Measurements from ENCODE around the gene SELENOP.
"Not testable (repeated sequence)": the region's sequence is repeated elsewhere in the genome, so short reads cannot be mapped to it uniquely, and the experiment has no call there.

SELENOP gene, protein sequence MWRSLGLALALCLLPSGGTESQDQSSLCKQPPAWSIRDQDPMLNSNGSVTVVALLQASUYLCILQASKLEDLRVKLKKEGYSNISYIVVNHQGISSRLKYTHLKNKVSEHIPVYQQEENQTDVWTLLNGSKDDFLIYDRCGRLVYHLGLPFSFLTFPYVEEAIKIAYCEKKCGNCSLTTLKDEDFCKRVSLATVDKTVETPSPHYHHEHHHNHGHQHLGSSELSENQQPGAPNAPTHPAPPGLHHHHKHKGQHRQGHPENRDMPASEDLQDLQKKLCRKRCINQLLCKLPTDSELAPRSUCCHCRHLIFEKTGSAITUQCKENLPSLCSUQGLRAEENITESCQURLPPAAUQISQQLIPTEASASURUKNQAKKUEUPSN

GRCh38 chr5:42811591-42812446 is at the start of gene SELENOP:
SELENOP (minus strand) TSS chr5:42811892; CDS start chr5:42808353, 3,539 bp downstream.
- peak; percentile 50 for DNase-seq

GRCh38 chr5:42858687-42859086 is 47.0 kb upstream of the SELENOP start:
- DNase-seq: no peak

DNA sequence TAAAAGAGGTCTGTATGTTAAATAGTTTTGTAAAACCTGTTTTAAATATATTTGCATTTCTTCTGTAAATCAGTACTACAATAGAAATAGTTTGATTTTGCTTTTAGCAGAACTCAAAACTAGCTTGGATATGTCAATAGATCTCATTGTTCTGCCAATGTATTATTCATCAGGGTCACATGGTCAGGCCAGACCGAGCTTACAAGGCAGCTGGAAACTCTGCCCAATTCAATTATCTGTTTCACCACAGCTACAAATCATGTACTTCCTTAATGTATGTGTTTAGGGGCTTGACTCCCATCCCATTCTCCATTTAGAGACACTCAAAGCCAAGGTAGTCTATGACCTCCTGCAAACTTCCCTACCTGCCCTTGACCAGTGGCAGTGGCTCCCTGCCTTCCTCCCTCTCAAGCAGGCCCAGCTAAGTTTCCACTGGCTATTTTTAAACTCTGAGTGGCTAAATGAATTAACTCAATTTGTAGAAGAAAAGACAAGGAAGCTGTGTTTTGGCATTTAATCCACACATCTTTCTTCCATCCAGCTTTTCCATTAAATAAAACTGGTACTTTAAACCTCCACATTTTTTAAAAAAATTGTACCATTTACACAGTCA is 46.4 kb upstream of the SELENOP start:
- DNase-seq: peak; percentile 28

DNA sequence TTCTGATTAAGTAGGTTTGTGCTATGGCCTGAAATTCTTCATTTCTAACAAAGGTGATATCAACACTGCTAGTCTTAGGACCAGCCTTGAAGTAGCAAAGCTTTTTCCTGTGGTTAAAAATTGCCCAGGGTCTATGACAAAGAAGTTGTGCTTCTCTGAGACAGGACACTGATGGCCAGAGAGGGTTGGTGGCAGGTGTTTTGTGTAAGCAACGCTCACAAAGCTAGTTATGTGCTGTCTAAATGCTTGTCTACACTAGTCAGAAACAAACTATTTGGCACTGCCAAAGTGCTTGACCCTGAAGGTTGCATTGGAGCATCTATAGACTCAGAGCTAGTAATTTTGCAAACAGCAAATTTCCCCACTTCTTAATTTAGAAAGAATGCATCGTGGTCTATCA is 44.1 kb upstream of the SELENOP start:
- no peak for DNase-seq

GRCh38 chr5:42855386-42855785 is 43.7 kb upstream of the SELENOP start:
- DNase-seq: no peak

DNA sequence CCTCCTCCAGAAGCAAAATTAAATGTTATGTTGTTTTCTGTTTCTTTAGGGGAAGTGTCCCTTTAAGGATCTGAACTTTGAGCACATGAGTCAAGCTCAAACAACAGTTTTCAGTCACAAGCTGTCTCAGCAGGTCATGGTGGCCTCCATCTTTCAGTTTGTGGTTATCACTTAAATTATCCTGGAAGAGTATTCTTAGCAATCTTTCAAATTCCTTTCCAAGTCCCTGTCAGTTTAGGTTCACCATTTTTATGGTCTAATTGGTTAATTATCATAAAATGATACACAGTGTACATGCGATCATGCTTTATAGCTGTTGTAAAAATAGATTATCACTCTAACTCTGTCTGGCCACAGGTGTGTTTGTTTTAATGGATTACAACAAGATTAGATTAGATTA is 43.1 kb upstream of the SELENOP start:
- no peak for DNase-seq

GRCh38 chr5:42852826-42853225 is 41.1 kb upstream of the SELENOP start:
- no peak for DNase-seq

GRCh38 chr5:42851481-42851880 is 39.8 kb upstream of the SELENOP start:
- no peak for DNase-seq

DNA sequence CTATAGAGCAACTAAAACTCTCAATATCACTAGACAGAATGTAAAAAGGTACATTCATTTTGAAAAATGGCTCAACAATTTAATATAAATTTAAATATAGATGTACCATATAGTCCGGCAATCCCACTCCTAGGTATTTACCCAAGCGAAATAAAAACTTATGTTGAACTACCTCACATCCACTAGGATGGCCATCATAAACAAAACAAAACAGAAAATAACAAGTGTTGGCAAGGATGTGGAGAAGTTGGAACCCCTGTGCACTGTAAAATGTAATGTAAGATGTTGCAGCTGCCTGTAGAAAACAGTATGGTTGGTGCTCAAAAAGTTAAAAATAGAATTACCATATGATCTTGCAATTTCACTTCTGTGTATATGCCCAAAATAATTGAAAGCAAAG is 36.9 kb upstream of the SELENOP start:
- no peak for DNase-seq

- not testable (repeated sequence) for DNase-seq
Observed at GRCh38 chr5:42844408-42844807, 32.7 kb upstream of the SELENOP start.

DNA sequence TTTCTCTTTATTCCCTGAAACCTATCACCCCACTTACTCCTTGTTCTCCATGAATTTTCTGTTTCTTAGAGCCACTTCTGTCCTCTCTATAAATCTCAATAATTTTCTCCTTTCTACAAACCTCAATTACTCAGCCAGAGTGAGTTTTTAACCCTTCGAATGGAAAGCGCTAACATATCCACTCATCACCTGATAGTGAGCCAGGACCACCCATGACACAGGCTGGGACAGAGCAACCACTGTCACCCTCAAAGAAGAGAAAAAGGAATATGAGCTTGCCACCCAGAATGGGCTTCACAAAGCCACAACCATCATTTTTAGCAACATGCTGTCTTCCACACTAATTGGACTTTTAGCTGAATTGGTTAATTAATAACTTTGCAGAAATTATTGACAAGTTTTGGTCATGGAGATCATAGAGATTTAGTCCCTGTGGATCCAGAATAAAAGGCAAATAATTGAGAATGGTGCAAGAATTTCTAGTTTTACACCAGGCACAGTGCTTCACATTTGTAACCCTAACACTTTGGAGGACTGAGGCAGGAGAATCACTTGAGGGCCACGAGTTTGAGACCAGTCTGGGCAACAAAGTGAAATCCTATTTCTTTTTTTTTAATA is 32.1 kb upstream of the SELENOP start:
- no peak for DNase-seq

DNA sequence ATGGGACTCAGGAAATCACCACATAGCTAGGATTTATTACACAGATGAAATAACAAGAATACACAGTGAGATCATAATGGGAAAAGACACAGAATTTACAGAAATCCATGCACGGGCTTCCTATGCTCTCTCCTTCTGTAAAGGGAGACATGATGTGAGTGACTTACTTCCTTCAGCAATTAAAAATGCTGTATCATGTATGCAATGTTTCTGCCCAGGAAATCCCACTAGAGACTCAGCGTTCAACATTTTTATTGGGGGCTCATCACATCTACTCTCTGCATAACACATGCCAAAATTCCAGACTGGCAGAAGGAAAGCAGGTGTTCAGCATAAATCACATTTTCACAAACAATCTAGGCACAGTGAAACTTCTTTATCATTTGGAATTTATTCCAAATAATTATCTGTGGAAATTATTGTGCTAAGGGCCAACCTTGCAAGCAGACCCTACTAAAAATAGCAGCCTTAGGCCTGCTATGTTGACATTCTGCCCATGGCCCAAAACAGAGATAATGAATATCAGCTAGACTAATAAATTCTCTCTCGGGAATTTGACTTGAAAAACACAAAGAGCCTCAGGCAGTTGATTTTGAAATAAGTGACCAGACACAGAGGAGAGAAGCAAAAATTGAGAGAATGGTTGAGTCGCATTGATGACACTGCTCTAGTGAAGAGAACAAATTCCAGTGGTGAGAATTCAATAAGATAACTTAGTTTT is 31.4 kb upstream of the SELENOP start:
- DNase-seq: no peak

DNA sequence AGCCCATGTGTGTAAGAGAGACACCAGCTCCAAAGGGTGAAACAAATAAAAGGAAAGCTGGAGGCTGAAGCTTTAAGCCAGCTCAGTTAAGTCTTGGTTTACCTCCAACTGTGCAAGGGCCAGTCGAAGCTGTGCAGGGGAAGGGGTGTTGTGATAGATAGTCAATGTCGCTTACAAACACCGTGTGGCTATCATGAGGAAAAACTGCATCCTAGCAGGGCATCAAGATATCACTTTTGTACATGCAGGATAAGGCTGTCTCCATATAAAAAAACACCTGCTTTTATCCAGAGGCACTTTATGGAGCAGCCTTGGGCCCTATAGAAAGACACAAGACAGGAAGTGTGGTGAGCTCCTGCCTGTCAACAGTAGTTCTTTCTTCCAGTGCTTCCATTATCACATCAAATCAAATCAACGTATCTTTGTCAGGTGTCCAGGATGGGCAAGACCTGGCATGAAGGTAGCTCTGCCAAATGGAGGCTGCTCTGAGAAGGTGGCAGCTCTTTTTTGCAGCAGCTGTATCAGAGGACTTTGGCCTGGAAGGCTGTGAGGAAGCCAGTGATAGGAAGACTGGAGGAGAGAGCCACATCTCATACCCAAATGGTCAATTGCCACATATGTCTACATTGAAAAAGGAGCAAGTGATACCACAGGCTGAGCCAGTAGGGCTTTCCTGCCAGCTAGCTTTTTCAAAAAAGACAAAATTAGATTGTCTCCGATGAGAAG is 29.3 kb upstream of the SELENOP start:
- DNase-seq: no peak

- peak; percentile 58 for DNase-seq
Observed at GRCh38 chr5:42840269-42840668, 28.6 kb upstream of the SELENOP start.

DNA sequence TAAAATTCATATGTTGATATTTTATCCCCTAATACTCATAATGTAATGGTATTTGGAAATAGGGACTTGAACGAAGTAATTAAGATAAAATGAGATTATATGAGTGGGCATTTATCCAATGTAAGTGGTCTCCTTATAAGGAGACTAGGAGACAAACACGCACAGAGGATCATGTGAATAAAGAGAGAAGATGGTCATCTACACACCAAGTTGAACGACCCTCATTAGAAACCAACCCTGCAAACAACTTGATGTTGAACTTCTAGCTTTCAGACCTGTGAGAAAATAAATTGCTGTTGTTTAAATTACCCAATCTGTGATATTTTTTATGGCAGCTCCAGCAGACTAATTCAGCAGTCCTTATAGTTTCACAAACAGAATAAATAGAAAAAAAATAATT is 27.5 kb upstream of the SELENOP start:
- no peak for DNase-seq

DNA sequence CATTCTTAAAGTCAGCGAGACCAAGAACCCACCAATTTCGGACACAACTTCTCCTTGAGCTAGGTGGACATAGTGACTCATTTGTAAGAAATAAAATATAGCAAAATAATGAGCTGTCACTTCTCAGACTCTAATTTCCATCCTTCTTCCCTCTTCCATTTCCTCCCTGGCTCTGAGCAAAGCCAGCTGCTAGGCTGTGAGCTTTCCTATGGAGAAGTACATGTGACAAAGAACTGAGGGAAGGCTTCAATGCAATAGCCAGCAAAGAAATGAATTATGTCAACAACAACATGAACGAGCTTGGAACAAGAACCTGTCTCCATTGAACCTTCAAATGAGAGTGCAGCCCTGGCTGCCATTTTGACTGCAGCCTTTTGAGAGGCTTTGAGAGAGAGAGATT is 25.9 kb upstream of the SELENOP start:
- DNase-seq: no peak

DNA sequence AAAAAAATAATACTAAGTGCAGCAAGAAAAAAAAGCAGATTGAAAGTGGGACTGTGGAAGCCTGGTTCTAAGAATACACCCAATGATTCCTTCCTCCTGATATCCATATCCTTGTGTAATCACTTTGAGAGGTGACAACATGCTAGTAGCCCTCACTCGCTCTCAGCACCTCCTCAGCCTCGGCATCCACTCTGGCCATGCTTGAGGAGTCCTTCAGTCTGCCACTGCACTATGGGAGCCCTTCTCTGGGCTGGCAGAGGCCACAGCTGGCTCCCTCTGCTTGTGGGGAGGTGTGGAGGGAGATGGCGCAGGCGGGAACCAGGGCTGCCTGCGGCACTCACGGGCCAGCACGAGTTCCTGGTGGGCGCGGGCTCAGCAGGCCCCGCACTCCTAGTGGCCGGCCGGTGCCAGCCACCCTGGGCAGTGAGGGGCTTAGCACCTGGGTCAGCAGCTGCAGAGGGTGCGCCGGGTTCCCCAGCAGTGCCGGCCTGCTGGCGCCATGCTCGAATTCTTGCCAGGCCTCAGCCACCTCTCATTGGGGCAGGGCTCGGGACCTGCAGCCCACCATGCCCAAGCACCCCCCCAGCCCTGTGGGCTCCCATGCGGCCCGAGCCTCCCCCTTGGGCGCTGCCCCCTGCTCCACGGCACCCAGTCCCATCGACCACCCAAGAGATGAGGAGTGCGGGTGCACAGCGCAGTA is 24.5 kb upstream of the SELENOP start:
- DNase-seq: no peak

DNA sequence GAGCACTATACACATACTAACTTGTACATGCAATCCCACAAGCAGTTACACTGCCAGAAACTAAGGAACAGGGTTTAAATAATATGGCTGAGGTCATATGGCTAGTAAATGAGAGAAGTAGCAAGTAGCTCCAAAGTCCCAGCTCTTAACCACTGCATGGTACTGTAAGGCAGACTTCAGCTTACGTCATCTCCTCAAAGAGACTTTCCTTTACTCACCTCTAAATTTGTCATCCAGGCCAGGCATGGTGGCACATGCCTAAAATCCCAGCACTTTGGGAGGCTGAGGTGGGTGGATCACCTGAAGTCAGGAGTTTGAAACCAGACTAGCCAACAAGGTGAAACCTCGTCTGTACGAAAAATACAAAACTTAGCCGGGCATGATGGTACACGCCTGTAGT is 20.4 kb upstream of the SELENOP start:
- no peak for DNase-seq

GRCh38 chr5:42830924-42831323 is 19.2 kb upstream of the SELENOP start:
- DNase-seq: no peak

DNA sequence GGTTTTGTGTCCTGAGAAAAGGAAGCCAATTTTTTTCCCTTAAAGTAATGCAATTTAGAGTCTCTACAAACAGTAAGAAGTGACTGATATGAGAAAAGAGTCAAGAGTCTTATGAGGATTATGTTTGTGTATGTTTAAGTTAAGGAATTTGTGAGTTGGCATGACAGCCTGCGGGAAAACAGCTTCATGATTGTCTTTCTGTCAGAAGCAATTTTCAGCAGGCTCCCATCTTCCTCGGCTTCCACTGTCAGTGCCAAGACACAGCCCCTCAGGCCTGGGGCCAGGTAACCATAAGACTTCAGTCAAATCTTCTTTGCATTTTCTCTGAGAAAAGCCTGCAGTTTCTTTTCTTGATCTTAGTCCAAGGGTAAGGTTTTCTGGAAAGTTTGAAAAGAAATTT is 17.0 kb upstream of the SELENOP start:
- DNase-seq: no peak
